NOMO-1 treated with dmso at 0.1 percent for 144 hours (cell line): ENCODE results near the gene PI4K2B.
"Not testable (repeated sequence)": the region's sequence is repeated elsewhere in the genome, so short reads cannot be mapped to it uniquely, and the experiment has no call there.

ENCODE experiments used
- DNase-seq: peaks from one replicate; lab custom pipeline; 2025; ENCODE audit not compliant: unreplicated experiment; lab: John Stamatoyannopoulos, UW

The PI4K2B gene

DNA sequence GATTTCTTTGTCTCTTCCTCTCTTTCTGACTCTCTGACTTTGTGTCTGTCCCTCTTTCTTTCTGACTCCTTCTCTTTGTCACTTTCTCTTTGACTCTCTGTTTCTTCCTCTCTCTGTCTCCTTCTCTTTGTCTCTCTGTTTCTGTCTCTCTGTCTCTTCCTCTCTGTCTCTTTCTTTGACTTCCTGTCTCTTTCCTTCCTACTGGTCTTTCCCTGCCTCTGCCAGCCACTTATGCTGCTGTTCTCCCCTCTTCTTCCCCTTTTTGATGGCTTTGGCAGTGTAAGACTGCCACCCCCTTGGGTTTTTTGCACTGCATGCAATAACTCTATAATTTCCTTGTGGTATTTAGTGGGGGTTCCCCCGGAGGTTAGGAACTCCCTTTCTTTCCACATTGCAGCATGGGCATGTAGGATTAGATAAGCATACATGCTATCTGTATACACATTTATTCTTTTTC lies 6.9 kb downstream of the PI4K2B start:
- not testable (repeated sequence) for DNase-seq

- DNase-seq, result not testable (repeated sequence)
These were observed 8.4 kb downstream of the PI4K2B start for GRCh38 chr4:25242195-25242594.

DNA sequence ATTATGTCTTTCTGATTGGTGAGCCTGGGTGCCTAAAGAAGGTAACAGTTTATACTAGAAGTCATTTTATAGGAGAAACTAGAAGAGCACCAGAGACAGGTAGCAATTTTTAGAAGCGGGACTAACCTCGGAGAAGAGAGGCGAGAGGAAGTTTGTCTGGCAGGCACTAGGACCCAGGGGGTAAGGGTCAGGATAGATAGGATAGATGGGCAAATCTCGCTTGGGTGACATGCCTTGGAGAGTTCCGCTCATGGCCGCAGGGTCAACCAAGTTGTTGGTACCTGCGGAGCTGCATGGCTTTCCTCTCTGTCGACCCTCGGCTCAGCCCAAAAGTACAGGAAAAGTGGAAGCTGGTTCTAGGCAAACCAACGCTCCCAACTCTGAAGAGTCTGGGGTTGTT lies 11.3 kb downstream of the PI4K2B start:
- DNase-seq, result no peak

DNA sequence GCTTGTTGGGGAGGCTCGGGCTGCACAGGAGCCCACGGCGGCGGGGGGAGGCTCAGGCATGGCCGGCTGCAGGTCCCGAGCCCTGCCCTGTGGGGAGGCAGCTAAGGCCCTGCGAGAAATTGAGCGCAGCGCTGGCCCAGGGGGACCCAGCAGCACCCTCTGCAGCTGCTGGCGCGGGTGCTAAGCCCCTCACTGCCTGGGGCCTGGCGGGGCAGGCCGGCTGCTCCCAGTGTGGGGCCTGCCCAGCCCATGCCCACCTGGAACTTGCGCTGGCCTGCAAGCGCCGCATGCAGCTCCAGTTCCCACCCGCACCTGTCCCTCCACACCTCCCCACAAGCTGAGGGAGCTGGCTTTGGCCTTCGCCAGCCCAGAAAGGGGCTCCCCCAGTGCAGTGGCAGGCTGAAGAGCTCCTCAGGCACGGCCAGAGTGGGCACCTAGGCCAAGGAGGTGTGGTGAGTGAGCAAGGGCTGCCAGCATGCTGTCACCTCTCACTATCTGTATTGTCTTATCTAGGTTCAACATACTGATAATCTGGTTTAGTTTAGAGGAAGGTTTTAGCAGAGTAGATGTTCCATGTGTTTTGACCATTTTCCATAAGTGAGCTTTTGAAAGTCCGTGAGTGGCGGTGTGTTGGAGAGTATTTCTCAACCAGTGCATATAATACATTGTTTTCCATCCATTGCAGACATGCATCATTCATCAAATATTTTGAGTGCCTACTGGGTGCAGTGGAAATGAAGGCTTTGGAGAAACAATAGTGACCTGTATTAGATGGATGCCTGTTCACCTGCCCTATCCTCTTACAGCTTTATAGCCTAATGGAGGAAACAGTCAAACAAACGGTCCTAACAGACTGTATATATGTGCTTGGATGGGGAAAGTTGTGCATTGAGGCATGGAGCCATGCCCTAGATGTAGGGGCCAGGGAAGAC lies 13.1 kb downstream of the PI4K2B start:
- no peak for DNase-seq

GRCh38 chr4:25248875-25249274 lies 15.0 kb downstream of the PI4K2B start:
- DNase-seq, result not testable (repeated sequence)

DNA sequence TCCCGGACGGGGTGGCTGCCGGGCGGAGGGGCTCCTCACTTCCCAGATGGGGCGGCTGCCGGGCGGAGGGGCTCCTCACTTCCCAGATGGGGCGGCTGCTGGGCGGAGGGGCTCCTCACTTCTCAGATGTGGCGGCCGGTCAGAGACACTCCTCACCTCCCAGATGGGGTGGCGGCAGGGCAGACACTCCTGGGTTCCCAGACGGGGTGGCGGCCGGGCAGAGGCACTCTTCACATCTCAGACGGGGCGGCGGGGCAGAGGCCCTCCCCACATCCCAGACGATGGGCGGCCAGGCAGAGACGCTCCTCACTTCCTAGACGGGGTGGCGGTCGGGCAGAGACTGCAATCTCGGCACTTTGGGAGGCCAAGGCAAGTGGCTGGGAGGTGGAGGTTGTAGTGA lies 15.7 kb downstream of the PI4K2B start:
- DNase-seq, result not testable (repeated sequence)

GRCh38 chr4:25252230-25253070 lies 18.6 kb downstream of the PI4K2B start:
- DNase-seq, result no peak

GRCh38 chr4:25253071-25253445 lies 19.2 kb downstream of the PI4K2B start:
- no peak for DNase-seq

- DNase-seq, result not testable (repeated sequence)
These were observed 20.0 kb downstream of the PI4K2B start for GRCh38 chr4:25253786-25254185.

DNA sequence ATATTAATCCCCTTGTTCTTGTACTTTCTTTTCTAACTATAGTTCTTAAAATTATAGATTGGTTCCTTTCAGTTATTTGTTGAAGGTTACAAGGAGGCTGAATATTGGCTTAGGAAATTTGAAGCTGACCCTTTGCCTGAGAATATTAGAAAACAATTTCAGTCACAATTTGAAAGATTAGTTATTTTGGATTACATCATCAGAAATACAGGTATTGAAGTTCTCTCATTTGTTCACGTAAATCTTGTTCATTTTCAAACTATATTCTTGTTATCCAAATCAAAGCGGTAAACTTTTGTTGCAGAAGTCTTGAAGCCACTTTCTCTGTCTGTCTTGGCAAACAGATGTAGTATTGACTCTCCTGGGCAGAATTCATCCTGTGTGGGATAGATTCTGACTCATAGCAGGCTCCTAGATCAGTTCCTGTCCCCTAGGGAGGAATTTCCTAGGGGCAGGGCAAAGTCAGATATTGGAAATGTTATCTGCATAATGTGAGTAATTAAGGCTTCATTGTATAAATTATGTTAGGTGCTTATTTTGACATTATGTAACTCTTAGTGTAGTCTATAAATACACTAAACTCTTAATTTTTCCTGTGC lies 25.2 kb downstream of the PI4K2B start:
- no peak for DNase-seq

GRCh38 chr4:25271866-25272265 lies 38.0 kb downstream of the PI4K2B start:
- no peak for DNase-seq

DNA sequence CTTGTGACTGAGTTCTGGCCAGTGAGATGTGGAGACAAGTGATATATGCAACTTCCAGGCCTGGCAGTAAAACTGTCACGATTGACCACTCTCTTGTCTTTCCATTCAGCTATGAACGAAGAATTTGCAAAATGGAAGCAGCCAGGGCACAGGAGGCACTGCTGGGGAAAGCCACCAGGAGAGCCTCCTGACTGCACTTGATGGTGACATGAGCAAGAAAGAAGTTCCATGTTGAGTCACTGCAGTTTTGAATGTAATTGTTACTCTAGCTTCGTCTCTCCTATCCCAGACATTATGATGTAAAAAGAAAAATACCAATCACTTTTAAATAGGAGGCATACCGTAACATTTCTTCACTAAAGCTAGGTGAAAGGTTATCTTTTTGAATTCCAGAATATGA lies 46.4 kb downstream of the PI4K2B start:
- no peak for DNase-seq

DNA sequence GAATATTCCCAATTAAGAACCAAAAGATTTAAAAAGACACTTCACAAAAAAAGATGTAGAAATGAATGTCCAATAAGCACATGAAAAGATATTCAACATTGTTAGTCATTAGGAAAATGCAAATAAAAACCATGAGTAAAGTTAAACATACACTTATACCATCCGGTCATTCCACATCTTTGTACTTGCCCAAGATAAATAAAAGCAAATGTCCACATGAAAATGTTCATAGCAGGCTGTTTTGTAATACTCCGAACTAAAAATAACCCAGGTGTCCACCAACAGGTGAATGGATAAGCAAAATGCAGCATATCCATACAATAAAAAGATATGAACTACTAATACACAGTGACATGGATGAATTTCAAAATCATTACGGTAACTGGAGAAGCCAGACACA lies 50.1 kb downstream of the PI4K2B start:
- no peak for DNase-seq

- no peak for DNase-seq
These were observed 50.6 kb downstream of the PI4K2B start for GRCh38 chr4:25284466-25284865.

GRCh38 chr4:25290490-25291067 lies 56.7 kb downstream of the PI4K2B start:
- DNase-seq, result no peak

DNA sequence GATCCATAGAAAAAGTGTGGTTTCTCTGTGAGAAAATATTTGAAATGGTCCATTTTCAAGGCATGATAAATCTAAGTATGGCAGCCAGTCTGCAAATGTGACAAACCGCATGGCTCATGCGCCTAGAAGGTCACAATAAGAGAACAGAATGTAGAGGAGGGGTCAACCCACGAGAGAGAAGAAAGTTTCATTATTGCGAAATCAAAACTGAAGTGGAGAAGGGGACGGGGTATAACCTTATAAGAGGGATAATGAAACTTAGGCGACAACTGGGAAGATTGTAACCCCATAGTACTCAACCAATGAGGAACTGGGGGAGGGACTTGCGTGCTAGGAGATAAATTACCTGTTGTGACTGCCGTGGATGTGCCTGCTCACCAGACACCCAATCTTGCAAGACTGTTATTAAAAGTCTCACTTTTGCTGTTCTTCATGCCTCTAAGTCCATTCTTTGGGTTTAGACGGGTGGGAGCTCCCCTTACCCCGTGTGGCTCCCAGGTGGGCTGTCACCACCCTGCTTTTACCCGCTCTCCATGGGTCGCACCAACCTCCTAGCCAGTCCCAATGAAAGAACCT lies 57.4 kb downstream of the PI4K2B start:
- DNase-seq, result no peak

DNA sequence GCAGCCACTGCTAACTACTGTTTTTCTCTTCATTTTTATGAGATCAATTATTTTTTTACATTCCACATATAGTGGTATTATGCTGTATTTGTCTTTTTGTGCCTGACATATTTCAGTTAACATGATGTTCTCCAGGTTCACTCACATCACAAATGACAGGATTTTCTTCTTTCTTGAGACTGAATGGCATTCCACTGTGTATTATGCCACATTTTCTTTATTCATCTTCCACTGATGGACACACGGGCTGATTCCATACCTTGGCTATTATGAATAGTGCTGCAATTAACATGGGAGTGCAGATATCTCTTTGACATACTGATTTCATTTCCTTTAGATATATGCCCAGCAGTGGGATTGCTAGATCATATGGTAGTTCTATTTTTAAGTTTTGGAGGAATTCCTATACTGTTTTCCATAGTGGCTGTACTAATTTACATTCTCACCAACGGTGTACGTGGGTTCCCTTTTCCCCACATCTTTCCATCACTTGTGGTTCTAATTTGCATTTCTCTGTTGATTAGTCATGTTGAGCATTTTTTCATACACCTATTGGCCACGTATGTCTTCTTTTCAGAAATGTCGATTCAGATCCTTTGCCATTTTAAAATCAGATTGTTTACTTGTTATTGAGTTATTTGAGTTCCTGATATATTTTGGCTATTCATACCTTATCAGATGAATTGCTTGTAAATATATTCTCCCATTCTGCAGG lies 63.9 kb downstream of the PI4K2B start:
- no peak for DNase-seq

DNA sequence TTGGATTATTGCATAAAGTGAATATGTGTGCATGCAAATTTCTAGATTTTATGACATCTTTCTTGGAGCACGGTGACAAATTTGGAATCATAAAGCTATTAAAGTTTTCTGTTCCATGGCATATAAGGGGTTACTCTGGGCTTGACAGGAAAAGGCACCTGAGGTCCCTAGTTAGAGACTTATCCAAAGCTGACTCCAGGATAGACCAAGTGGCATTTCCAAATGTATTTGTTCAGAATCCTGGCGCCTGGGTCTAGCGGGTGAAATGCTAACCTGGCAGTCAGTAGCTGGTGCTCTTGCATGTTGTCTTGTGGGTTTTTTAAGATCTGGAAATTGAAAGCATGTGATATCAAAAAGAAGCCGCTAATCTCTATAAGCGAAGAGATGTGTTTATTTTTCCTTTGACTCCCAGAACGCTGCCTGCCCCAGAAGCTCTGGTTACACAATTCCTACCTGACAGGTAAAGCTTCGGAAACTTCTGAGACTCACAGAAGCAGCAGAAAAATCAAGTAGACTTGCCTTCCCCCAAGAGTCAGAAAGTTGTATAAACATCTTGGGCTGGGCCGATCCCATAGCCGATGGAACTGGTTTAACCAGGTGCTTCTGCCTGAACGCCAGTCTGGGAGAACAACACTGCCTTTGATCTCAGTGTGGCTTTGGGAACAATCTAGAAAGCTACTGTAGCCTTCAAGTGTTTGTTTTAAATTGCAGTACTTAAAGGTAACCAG lies 65.8 kb downstream of the PI4K2B start:
- DNase-seq, result no peak

DNA sequence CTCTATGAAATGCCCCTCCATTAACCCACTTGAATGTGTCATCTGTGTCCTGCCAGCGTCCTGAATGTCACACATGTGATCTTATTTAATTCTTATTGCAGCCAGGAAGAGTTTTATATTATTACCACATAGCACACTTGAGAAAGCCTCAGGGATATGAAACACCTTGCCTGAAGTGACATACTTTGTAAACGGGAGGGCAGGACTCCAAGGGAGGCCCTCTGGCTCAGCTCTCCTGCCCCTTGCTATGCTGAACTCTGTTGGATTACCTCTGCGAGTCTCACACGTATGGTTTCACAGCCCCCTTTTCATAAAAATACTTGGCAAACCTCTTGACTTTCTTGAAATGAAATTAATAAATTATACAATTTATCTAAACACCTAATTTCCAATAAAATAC lies 67.6 kb downstream of the PI4K2B start:
- no peak for DNase-seq
